G401 (cell line): ENCODE measurements around the gene CTBS. TPM values are rescaled to one million over a fixed set of nuclear protein-coding genes. Genes with fewer than 3 reads are reported as not detected.
"Not testable (repeated sequence)": the region's sequence is repeated elsewhere in the genome, so short reads cannot be mapped to it uniquely, and the experiment has no call there.

Experiments used
- DNase-seq: peaks from one replicate; pipeline ENCODE4 v3.0.0-alpha.2; 2015; ENCODE audit warnings: low spot score
- in situ Hi-C: cut with HindIII; loops from 2 replicates; pipeline ENCODE4 v1.10.0; 2016; ENCODE audit warnings: low sequenced_read_pairs, mixed read lengths
- total RNA-seq: library from RNA; depleted of rRNA; stranded (reverse); fragments of >200 nt; shearing (Covaris generic); gene quantifications from 2 replicates; pipeline ENCODE4 v1.2.3, GENCODE V29; 2014; rRNA removed

CTBS gene
- total RNA-seq, 1 experiment from 2014 or later = 3.9 TPM

GRCh38 chr1:84510165-84510564 lies 64.1 kb downstream of the CTBS start:
- in situ Hi-C loops = no loop called here
- no peak for DNase-seq

GRCh38 chr1:84509029-84509428 lies 65.2 kb downstream of the CTBS start:
- DNase-seq = no peak
- in situ Hi-C loops = no loop called here

- DNase-seq = no peak
- in situ Hi-C loops = no loop called here
These were observed 65.7 kb downstream of the CTBS start for GRCh38 chr1:84508510-84508909.

GRCh38 chr1:84507887-84508286 lies 66.4 kb downstream of the CTBS start:
- in situ Hi-C loops = not testable (repeated sequence)

GRCh38 chr1:84506729-84507453 lies 67.3 kb downstream of the CTBS start:
- no peak for DNase-seq

More at GRCh38 chr1:84507887-84508286, 66.4 kb downstream of the CTBS start:
- DNase-seq = not testable (repeated sequence)

GRCh38 chr1:84506002-84506728 lies 68.1 kb downstream of the CTBS start, which contains the start of the genes GNG5 and SPATA1:
Gene GNG5, minus strand, starts transcription at chr1:84506581. Its CDS starts 490 bp downstream, at chr1:84506091.
Gene SPATA1, plus strand, starts transcription at chr1:84506386. Its CDS starts 9,974 bp downstream, at chr1:84516360.
- in situ Hi-C loops = no loop called here
- DNase-seq = peak; percentile 88

More at GRCh38 chr1:84506729-84507453, 67.3 kb downstream of the CTBS start:
- in situ Hi-C loops = no loop called here

- peak; percentile 20 for DNase-seq
- in situ Hi-C loops = no loop called here
These were observed 68.7 kb downstream of the CTBS start for GRCh38 chr1:84505493-84506001.

- peak; percentile 7 for DNase-seq
- in situ Hi-C loops = no loop called here
These were observed 69.4 kb downstream of the CTBS start for GRCh38 chr1:84504580-84505492.

GRCh38 chr1:84502927-84503326 lies 71.3 kb downstream of the CTBS start:
- DNase-seq = no peak
- in situ Hi-C loops = no loop called here

Other genes with a start within 250 kb of the CTBS start
- not detected in 2 replicates for gene DNASE2B, start 176.0 kb downstream of the CTBS start, total RNA-seq
- 56.9 and 76.8 TPM in 2 replicates for gene RPF1, start 95.2 kb downstream of the CTBS start, total RNA-seq
- not detected in 2 replicates for gene SPATA1, start 68.1 kb downstream of the CTBS start, total RNA-seq
- gene GNG5, start 67.9 kb downstream of the CTBS start, total RNA-seq = 65.8 and 117 TPM in 2 replicates
- gene SSX2IP, start 116.0 kb upstream of the CTBS start, total RNA-seq = 7.5 and 13.1 TPM in 2 replicates